PFSK-1 (cell line): ENCODE data around the gene DAGLB.

Experiments used
- FOXP2 ChIP-seq: optimal IDR thresholded peaks from 2 replicates; pipeline ENCODE3; 2011; ENCODE audit warnings: borderline replicate concordance, control low read depth, inconsistent platforms; ENCODE audit not compliant: insufficient read depth; ENCODE audit errors: extremely low read length, extremely low read depth
- POLR2AphosphoS5 ChIP-seq: IDR thresholded peaks from 2 replicates; pipeline ENCODE4 v1.6.1; 2012; ENCODE audit warnings: low read depth, mild to moderate bottlenecking, control low read depth, low read length, moderate library complexity
- SIN3A ChIP-seq: IDR thresholded peaks from 2 replicates; pipeline ENCODE4 v1.6.1; 2012; ENCODE audit warnings: mild to moderate bottlenecking, low read length, moderate library complexity, borderline replicate concordance; ENCODE audit not compliant: insufficient read depth
- TAF1 ChIP-seq: IDR thresholded peaks from 2 replicates; pipeline ENCODE4 v1.6.1; 2012; ENCODE audit warnings: low read length, control low read depth, borderline replicate concordance; ENCODE audit not compliant: insufficient read depth
- TF ChIP-seq, protein P1 (sequence below), 2 experiments: IDR thresholded peaks; 2 replicates each; pipeline versions ENCODE4 v1.6.1 to v1.8.0; 2011 to 2012; ENCODE audit warnings: low read depth in 2 of 2, low read length in 2 of 2, control low read depth in 1 of 2, inconsistent platforms in 1 of 2, mild to moderate bottlenecking in 1 of 2, moderate library complexity in 1 of 2; ENCODE audit not compliant: insufficient read depth in 1 of 2

The DAGLB gene

DNA sequence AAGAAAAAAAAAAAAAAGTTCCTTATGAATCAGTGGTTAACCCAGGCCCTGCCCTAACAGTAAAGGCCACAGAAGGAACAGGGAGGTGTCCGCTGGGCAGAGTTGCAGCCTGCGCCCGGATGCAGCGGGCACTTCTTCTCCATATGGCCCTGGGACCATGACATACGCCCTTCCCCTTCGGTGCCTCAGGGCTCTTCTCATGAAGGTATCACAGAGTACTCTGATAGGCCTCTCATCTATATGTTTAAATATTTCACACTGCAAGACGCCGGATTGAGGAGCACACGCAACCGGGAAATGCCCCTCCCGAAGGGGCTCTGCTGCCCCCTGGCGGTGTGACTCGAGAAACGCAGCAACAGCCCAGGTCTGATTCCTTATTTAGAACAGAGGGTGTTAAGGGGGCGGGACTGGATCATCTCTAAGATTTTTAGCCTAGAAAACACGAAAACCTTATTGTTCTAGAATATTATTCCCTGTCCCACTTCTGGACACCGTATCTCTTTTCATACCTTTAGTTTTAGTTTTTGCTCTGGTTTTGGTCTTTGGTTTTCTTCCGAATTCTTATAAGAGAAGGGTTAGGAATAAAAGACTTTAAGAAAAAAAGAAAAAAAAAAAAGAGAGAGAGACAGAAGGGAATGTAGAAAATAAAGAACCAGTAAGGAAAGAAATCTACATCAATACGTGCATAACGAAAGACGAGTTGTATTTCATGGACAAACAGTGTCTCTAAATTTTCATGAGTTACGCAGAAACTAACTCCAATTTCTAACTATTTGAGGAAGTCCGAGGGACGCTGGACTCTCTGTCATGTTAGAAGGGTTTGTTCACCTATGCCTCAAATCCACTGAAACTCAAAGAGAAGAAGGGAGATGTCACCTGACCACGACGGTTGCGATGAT is 12.0 kb downstream of the DAGLB start:
- TF ChIP-seq SIN3A, result no peak
- peak; percentile 54 for TF ChIP-seq FOXP2

DNA sequence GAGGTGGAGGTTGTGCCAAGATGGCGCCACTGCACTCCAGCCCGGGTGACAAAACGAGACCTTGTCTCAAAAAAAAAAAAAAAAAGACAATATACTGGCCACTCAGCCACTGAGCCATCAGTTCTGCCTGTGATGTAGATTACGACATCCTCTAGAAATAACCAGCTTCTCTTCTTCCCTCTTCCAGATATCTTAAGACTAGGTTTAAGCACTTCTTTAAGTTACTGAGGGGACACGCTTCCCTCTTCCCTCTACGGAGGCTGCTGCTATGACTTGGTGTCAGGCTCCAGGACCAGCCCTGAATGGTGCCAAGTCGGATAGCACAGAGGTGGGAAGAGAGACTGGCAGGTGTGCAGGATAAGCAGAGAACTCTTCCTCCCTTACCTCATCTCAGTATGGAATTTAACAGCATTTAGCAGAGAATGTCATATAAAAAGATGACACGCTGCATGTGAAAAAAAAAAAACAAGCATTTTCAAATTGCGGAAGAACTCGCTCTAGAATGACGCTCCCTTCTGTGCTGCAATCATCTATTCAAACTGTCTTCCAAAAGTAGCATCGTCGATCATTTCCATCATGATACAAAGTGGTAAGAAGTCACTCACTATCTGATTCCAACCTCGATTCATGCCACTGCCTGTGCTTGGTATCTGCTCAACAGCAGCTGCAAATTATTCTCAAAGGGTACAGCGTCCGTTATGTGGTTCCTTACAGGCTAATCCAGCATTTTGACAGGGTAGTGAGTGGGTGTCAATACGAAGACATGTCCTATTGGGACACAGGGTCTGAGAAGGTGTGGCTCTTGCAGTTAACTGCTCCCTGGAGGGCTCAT is 13.8 kb downstream of the DAGLB start:
- TF ChIP-seq FOXP2, result no peak

DNA sequence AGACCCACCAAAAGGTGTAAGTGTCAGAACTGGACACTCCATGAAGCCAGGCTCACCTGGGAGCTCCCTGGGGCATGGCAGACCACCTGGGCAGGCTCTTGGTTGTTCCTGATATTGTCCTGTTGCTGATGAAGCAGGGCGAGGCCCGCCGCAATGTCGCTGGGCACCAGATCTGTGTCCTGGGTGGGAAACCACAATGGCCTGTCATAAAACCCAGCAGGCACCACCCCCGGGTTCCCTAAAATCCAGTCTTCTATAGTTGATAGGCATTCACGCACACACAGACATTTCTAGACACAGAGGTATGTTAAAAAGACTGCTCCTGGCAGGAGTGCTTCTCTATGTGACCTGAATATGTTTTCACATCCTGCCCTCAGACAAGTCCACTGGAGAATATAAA is 15.0 kb downstream of the DAGLB start:
- no peak for TF ChIP-seq FOXP2

DNA sequence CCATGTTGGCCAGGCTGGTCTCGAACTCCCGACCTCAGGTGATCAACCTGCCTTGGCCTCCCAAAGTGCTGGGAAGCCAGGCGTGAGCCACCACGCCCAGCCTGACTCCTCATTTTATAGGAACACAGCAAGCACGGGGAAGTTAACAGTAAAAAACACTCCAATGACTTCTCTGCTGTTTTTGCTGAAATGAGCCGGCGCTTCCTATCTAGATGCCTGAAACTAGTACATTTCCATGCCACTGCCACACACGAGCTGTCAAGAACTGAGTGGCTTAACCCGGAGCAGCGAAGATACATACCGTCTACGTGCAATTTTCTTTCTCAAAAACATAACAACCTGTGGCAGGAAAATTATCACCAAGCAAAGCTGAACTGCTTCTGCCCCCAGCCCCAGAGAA is 16.8 kb downstream of the DAGLB start:
- TF ChIP-seq TAF1 (no peak), FOXP2 (no peak), SIN3A (no peak), POLR2AphosphoS5 (no peak)
- TF ChIP-seq, protein P1, sequence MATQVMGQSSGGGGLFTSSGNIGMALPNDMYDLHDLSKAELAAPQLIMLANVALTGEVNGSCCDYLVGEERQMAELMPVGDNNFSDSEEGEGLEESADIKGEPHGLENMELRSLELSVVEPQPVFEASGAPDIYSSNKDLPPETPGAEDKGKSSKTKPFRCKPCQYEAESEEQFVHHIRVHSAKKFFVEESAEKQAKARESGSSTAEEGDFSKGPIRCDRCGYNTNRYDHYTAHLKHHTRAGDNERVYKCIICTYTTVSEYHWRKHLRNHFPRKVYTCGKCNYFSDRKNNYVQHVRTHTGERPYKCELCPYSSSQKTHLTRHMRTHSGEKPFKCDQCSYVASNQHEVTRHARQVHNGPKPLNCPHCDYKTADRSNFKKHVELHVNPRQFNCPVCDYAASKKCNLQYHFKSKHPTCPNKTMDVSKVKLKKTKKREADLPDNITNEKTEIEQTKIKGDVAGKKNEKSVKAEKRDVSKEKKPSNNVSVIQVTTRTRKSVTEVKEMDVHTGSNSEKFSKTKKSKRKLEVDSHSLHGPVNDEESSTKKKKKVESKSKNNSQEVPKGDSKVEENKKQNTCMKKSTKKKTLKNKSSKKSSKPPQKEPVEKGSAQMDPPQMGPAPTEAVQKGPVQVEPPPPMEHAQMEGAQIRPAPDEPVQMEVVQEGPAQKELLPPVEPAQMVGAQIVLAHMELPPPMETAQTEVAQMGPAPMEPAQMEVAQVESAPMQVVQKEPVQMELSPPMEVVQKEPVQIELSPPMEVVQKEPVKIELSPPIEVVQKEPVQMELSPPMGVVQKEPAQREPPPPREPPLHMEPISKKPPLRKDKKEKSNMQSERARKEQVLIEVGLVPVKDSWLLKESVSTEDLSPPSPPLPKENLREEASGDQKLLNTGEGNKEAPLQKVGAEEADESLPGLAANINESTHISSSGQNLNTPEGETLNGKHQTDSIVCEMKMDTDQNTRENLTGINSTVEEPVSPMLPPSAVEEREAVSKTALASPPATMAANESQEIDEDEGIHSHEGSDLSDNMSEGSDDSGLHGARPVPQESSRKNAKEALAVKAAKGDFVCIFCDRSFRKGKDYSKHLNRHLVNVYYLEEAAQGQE (IDR thresholded peaks at IDR 0.05; ENCODE audit: insufficient read depth in 1 of 2, low read depth in 2 of 2, low read length in 2 of 2), result no peak

DNA sequence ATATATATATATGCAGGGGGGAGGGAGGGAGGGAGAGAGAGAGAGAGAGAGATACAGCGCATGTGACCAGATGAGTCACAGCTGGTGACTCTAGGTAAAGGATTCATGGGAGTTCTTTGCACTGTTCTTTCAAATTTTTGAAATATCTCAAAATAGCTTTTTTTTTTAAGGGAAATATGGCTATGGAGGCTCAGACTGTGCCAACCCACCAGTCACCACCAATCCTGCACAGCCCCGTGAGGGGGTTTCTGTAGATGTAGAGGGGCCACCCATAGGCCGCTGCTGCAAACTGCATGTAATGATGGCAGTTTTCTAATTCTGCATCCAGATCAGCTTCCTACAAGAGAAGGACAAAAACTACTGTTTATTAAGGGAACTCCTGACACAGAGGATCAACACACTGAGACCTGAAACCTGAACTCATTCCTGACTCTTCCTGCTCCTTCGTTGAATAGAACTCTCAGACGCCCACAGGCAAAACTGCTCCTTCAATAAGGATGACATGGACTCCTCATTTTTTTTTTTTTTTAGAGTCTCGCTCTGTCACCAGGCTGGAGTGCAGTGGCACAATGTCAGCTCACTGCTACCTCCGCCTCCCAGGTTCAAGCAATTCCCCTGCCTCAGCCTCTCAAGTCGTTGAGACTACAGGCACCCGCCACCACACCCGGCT is 17.3 kb downstream of the DAGLB start:
- TF ChIP-seq POLR2AphosphoS5, result no peak
- TF ChIP-seq FOXP2, result no peak

DNA sequence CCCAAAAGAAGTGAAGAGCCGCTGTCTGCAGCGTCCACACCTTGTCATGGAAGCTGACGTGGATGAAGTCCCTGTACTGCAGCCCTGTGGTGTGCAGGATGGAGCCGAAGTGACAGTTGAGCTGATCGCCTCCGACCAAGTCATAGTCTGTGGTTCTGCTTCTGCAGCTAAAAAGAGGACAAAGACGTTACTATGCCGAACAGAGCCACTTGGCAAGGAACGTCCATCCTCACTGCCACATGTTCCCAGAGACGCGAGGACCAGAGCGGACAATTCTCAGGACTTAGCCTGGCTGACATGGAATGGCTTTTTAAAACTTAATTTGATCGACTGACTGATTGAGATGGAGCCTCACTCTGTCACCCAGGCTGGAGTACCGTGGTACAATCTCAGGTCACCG is 21.8 kb downstream of the DAGLB start:
- TF ChIP-seq FOXP2, result no peak
- no peak for TF ChIP-seq POLR2AphosphoS5
- TF ChIP-seq, protein P1 (IDR thresholded peaks at IDR 0.05; ENCODE audit: insufficient read depth in 1 of 2, low read depth in 2 of 2, low read length in 2 of 2), result no peak
- TF ChIP-seq TAF1, result no peak
- TF ChIP-seq SIN3A, result no peak

DNA sequence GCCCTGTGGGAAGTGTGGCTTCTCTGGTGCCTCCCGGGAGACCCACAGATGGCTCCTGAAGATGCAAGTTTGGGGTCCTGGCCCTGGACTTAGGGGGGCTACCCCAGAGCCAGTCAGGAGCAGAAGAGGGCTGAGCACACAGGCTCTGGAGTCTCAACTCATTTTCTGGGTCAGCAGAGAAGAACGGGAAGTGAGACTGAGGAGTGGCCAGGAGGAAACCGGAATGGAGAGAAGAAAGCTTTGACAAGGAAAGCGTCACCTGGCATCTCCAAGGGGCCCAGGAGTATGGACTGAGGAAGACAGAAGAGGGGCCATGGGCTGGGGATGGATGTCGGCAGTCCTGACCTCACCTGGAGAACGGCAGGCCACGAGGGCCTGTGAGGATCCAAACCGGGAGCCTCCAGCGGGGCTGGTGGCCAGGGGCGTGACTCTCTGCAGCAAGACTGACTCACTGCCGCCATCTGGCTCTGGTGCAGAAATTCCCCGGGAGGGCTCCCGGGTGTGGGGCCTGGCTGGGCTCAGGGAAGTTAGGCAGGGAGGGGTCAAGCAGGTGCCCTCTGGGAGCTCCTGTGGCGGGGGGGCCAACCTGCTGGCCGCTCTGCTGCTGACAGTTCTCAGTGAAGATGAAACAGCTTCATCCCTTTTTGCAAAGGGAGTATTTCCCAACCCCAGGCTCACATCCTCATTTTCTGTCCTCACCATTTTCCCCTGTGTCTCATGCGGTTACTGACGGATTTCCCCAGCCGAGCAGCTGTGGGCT is 23.6 kb downstream of the DAGLB start:
- TF ChIP-seq SIN3A (no peak), FOXP2 (no peak), POLR2AphosphoS5 (no peak), TAF1 (no peak)
- TF ChIP-seq, protein P1 (IDR thresholded peaks at IDR 0.05; ENCODE audit: insufficient read depth in 1 of 2, low read depth in 2 of 2, low read length in 2 of 2), result no peak
